IPS-18c (cell line): ENCODE data around the gene TTC39B.

Source experiments
- H3K4me3 ChIP-seq: 2 replicates; pipeline ENCODE4 v1.7.0; 2013; ENCODE audit warnings: low read depth, mild to moderate bottlenecking, low read length, moderate library complexity; ENCODE audit not compliant: insufficient read depth
- H3K9me3 ChIP-seq: one replicate; pipeline ENCODE4 v1.6.1; 2013; ENCODE audit warnings: mild to moderate bottlenecking, low read length, moderate library complexity; ENCODE audit not compliant: control insufficient read depth, insufficient read depth

Gene TTC39B

GRCh38 chr9:15218994-15219393 is 88.0 kb downstream of the TTC39B start:
- H3K4me3 ChIP-seq, result no peak overlapping the region

GRCh38 chr9:15213249-15213648 is 93.8 kb downstream of the TTC39B start:
- no peak overlapping the region for H3K4me3 ChIP-seq
- H3K9me3 ChIP-seq, result no peaks in the 10 kb centered on the region

More at GRCh38 chr9:15218994-15219393, 88.0 kb downstream of the TTC39B start:
- no peaks in the 10 kb centered on the region for H3K9me3 ChIP-seq

- Histone ChIP-seq H3K9me3 (no peaks in the 10 kb centered on the region), H3K4me3 (no peak overlapping the region)
Measured at GRCh38 chr9:15211815-15212495, 95.1 kb downstream of the TTC39B start.

DNA sequence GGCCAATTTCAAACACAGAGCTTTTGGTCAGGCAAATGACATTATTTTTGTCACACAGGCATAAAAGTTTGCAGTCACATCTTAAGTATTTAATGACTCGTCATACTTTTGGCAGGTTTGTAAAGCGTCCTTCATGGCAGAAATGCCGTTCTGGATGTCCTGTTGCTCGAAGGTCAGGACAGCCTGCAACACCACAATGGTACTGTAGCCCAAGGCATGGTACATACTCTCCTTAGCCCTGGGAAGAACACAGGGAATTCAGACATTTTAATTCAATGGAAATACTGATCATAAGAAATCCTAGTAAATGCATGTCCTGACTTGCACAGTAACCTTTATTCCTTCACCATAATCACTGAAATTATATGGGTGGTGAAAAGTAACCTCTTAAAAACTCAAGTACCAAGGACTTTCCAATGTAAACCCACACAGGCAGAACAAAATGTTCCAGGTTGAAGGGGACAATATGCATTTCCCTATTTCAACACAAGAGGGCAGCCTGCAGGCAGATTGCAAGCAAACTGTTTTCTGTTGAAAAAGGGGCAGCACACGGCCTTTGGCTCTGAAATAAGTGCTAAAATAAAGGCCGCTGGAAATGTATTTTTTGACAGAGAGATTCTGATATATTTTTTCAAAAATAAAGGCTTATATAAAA is 95.7 kb downstream of the TTC39B start:
- Histone ChIP-seq H3K4me3 (no peak overlapping the region), H3K9me3 (no peaks in the 10 kb centered on the region)

DNA sequence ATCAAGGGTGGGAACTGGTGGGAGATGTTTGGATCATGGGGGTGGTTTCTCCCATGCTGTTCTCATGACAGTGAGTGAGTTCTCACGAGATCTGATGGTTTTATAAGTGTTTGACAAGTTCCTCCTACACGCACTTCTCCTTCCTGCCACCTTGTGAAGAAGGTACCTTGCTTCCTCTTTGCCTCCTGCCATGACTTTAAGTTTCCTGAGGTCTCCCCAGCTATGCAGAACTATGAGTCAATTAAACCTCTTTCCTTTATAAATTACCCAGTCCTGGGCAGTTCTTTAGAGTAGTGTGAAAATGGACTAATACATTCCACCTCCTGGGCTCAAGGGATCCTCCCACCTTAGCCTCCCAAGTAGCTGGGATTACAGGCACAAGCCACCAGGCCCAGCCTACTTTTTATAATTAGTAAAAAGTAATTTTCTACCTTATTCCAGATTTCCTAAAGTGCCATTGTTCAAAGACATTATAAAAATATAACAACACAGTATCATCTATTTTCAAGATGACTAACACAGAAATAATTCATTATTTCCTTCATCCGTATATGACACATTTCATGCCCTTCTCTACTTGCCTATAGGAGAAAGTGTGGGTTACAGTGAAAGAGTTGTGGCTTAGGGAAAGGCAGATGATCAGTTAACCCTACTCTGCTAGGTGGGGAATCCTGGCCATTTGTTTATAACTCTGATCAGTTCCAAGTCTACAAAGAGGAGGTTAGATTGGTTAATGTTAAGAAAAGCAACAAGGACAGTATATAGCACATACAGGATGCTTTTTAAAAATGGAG is 99.9 kb downstream of the TTC39B start:
- Histone ChIP-seq H3K9me3 (no peaks in the 10 kb centered on the region), H3K4me3 (no peak overlapping the region)

GRCh38 chr9:15205632-15206420 is 101.2 kb downstream of the TTC39B start:
- Histone ChIP-seq H3K9me3 (no peaks in the 10 kb centered on the region), H3K4me3 (no peak overlapping the region)

DNA sequence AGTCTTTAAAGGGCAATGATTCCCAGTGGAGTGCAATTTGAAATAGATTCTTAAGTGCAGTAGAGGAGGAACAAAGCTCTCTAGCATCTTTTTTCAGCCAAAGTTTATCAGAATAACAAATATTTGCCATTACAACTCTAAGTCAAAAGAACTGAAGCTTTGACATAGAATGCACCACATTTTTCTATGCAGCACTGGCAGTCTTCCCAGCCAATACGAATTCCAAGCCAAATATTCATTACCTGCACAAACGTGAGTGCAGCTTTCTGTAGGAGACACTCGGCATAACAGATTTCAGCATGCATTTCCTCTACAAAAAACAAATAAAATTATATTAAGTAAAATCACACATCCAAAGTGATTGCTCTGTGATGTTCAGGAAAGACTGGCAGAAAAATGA is 103.4 kb downstream of the TTC39B start:
- Histone ChIP-seq H3K4me3 (no peak overlapping the region), H3K9me3 (no peaks in the 10 kb centered on the region)

DNA sequence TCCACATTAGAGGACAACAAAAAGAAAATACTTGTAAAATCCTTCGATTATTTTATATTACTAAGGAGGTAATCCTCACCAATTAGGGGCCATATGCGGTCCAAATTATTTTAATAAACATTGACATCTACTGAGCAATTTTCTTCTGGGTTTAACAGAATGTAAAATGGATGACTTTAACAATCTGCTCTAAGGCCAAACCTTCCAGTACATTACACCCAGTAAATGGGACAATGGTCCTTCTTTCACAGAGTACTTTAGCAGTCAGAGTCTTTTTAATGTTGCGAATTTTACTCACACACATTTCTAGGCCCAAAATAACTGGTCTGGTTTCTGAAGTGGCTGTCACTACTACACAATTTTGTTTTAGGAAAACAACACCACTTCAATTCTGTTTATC is 106.9 kb downstream of the TTC39B start:
- no peaks in the 10 kb centered on the region for H3K9me3 ChIP-seq
- no peak overlapping the region for H3K4me3 ChIP-seq

DNA sequence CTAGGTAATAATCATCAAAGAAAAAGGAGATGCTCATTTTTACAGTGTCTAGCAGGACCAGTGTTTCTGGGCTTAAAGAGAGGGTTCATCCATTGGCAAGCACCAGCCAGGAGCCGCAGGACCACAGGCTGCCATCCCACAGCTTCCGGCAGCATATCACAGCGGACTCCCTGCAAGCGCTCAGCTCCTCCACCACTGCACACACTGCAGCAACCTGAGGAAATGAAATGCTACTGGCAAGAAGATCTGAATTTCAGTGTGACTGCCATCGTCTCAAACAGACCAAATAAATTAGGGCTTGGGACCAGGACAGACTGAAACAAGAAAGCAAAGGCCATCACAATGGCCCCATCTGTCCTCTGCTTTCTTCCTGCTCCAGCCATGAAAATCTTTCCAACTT is 114.2 kb downstream of the TTC39B start:
- Histone ChIP-seq H3K9me3 (no peaks in the 10 kb centered on the region), H3K4me3 (no peak overlapping the region)

DNA sequence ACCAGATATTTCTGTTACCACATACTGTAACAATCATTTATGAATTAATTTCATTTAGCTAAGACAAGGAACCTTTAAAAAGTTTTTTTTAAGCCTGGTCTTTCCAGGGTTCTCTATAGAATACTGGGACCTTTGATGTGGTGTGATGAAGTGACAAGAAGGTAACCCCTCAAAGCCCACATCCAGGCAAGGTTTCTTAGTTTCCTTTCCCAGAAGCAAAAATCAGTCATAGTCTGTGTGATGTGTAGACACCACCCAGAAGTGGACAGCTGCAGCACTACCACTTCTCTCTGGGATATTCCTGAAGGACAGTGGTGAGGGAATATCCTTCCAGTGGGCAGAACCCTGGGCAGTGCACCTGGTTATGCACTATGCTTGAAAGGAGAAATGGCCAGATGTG is 115.6 kb downstream of the TTC39B start:
- no peaks in the 10 kb centered on the region for H3K9me3 ChIP-seq
- H3K4me3 ChIP-seq, result no peak overlapping the region

- Histone ChIP-seq H3K9me3 (no peaks in the 10 kb centered on the region), H3K4me3 (no peak overlapping the region)
Measured at GRCh38 chr9:15189481-15189880, 117.5 kb downstream of the TTC39B start.

GRCh38 chr9:15187589-15187988 is 119.4 kb downstream of the TTC39B start:
- Histone ChIP-seq H3K9me3 (no peaks in the 10 kb centered on the region), H3K4me3 (no peak overlapping the region)

GRCh38 chr9:15182730-15183129 is 124.3 kb downstream of the TTC39B start:
- H3K4me3 ChIP-seq, result no peak overlapping the region
- no peaks in the 10 kb centered on the region for H3K9me3 ChIP-seq

GRCh38 chr9:15182101-15182551 is 124.9 kb downstream of the TTC39B start:
- no peak overlapping the region for H3K4me3 ChIP-seq

DNA sequence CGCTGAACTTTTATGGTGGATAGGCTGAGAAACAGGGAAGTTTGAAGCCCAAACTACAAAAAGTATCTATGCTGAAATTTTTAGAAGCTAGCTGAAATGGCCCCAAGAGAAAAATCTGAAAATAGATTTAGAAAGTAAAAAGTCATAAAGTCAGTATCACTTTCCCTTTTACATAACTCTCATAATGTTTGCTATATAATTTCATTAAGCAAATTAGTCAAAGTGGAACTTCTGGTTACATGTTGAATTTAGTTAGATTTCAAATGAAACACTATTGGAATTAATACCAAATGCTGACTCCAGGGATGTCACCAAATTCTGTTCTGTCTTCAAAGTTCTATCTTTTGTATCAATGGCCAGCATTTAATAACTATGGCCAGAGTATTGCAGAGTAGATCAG is 126.9 kb downstream of the TTC39B start:
- no peak overlapping the region for H3K4me3 ChIP-seq

More at GRCh38 chr9:15182101-15182551, 124.9 kb downstream of the TTC39B start:
- H3K9me3 ChIP-seq, result no peaks in the 10 kb centered on the region

GRCh38 chr9:15178631-15179030 is 128.4 kb downstream of the TTC39B start:
- H3K9me3 ChIP-seq, result no peaks in the 10 kb centered on the region
- H3K4me3 ChIP-seq, result no peak overlapping the region

More for the DNA sequence above, 126.9 kb downstream of the TTC39B start:
- H3K9me3 ChIP-seq, result no peaks in the 10 kb centered on the region

DNA sequence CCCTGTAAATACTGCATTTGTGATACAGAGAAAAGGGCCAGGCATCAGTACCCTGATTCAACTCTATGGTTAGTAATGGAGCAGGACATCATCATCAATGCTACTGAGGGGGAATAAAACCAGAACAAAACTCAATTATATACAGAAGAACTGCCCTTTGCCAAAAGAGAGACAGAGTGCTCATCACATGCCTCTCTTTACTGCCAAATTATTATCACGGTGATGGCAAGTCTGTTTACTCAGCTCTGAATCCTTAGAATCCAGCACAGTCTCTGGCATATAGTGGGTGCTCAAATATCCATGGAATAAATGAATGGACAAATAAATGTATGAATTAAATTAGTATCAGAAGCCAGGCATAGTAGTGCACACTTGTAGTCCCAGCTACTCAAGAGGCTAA is 130.2 kb downstream of the TTC39B start:
- Histone ChIP-seq H3K4me3 (no peak overlapping the region), H3K9me3 (no peaks in the 10 kb centered on the region)
